SK-N-SH treated with all-trans-retinoic acid at 6 μM for 48 hours (cell line): Measurements from ENCODE around the gene NUTM1.

ENCODE experiments used
- ATAC-seq: fragments of 200-7000 bp; cut with Tn5 transposase; 3 replicates; pipeline ENCODE4 v1.9.1; 2020; ENCODE audit warnings: mild to moderate bottlenecking, moderate library complexity
- ARNTL ChIP-seq: fragments of 450-650 bp; formaldehyde crosslinking; IDR thresholded peaks from 2 replicates; pipeline ENCODE4 v1.5.0; 2020; ENCODE audit warnings: low read depth, mild to moderate bottlenecking, moderate library complexity, borderline replicate concordance
- BACH2 ChIP-seq: fragments of 250-450 bp; sonication (Bioruptor Pico); IDR thresholded peaks from 2 replicates; pipeline ENCODE4 v1.9.0; 2021; ENCODE audit warnings: mild to moderate bottlenecking, borderline replicate concordance
- CSDC2 ChIP-seq: fragments of 250-450 bp; sonication (Bioruptor Pico); IDR thresholded peaks from 2 replicates; pipeline ENCODE4 v1.5.0; 2020; ENCODE audit warnings: mild to moderate bottlenecking, moderate library complexity
- ESRRG ChIP-seq: fragments of 250-450 bp; sonication (Bioruptor Pico); IDR thresholded peaks from 2 replicates; pipeline ENCODE4 v1.6.1; 2021; ENCODE audit warnings: mild to moderate bottlenecking
- GLIS3 ChIP-seq: fragments of 250-450 bp; sonication (Bioruptor Pico); IDR thresholded peaks from 2 replicates; pipeline ENCODE4 v1.5.0; 2020; ENCODE audit warnings: mild to moderate bottlenecking, moderate library complexity
- ISL1 ChIP-seq: fragments of 250-450 bp; sonication (Bioruptor Pico); IDR thresholded peaks from 2 replicates; pipeline ENCODE4 v2.1.2; 2022; ENCODE audit warnings: mild to moderate bottlenecking, moderate library complexity
- OSR1 ChIP-seq: fragments of 250-450 bp; sonication (Bioruptor Pico); IDR thresholded peaks from 2 replicates; pipeline ENCODE4 v1.8.0; 2022; ENCODE audit warnings: moderate library complexity, mild to moderate bottlenecking, inconsistent platforms
- PPARA ChIP-seq: fragments of 250-450 bp; sonication (Bioruptor Pico); IDR thresholded peaks from 2 replicates; pipeline ENCODE4 v1.5.0; 2020; ENCODE audit warnings: mild to moderate bottlenecking, borderline replicate concordance
- RARB ChIP-seq: fragments of 250-450 bp; sonication (Bioruptor Pico); IDR thresholded peaks from 2 replicates; pipeline ENCODE4 v1.8.0; 2021; ENCODE audit warnings: mild to moderate bottlenecking, moderate library complexity
- SNAI2 ChIP-seq: fragments of 250-450 bp; sonication (Bioruptor Pico); IDR thresholded peaks from 2 replicates; pipeline ENCODE4 v1.5.0; 2020; ENCODE audit warnings: mild to moderate bottlenecking, moderate library complexity
- TCF4 ChIP-seq: fragments of 250-450 bp; sonication (Bioruptor Pico); IDR thresholded peaks from 2 replicates; pipeline ENCODE4 v1.8.0; 2021; ENCODE audit warnings: mild to moderate bottlenecking, moderate library complexity, borderline replicate concordance
- TOX ChIP-seq: fragments of 250-450 bp; sonication (Bioruptor Pico); IDR thresholded peaks from 2 replicates; pipeline ENCODE4 v1.8.0; 2021; ENCODE audit warnings: mild to moderate bottlenecking, moderate library complexity, borderline replicate concordance
- ZFP30 ChIP-seq: fragments of 450-650 bp; formaldehyde crosslinking; IDR thresholded peaks from 2 replicates; pipeline ENCODE4 v1.5.0; 2022; ENCODE audit warnings: mild to moderate bottlenecking, moderate library complexity
- ZNF70 ChIP-seq: fragments of 450-650 bp; formaldehyde crosslinking; IDR thresholded peaks from 2 replicates; pipeline ENCODE4 v1.5.0; 2020; ENCODE audit warnings: mild to moderate bottlenecking, moderate library complexity
- ZNF8 ChIP-seq: fragments of 450-650 bp; formaldehyde crosslinking; IDR thresholded peaks from 2 replicates; pipeline ENCODE4 v1.5.0; 2020; ENCODE audit warnings: mild to moderate bottlenecking, moderate library complexity
- TF ChIP-seq, protein P1 (sequence below): fragments of 250-450 bp; sonication (Bioruptor Pico); IDR thresholded peaks from 2 replicates; pipeline ENCODE4 v1.8.0; 2021; ENCODE audit warnings: low read depth, mild to moderate bottlenecking, moderate library complexity, borderline replicate concordance
- TF ChIP-seq, protein P2 (sequence below): fragments of 250-450 bp; sonication (Bioruptor Pico); IDR thresholded peaks from 2 replicates; pipeline ENCODE4 v1.8.0; 2020; ENCODE audit warnings: mild to moderate bottlenecking, moderate library complexity, borderline replicate concordance
- TF ChIP-seq, protein P3 (sequence below): fragments of 250-450 bp; sonication (Bioruptor Pico); IDR thresholded peaks from 2 replicates; pipeline ENCODE4 v1.5.1; 2021; ENCODE audit warnings: mild to moderate bottlenecking, moderate library complexity
- TF ChIP-seq, protein P4 (sequence below): fragments of 250-450 bp; sonication (Bioruptor Pico); IDR thresholded peaks from 2 replicates; pipeline ENCODE4 v1.5.1; 2020; ENCODE audit warnings: low read depth, mild to moderate bottlenecking, moderate library complexity
- TF ChIP-seq, protein P5 (sequence below): fragments of 250-450 bp; sonication (Bioruptor Pico); IDR thresholded peaks from 2 replicates; pipeline ENCODE4 v1.5.0; 2020; ENCODE audit warnings: mild to moderate bottlenecking, moderate library complexity

Gene NUTM1

DNA sequence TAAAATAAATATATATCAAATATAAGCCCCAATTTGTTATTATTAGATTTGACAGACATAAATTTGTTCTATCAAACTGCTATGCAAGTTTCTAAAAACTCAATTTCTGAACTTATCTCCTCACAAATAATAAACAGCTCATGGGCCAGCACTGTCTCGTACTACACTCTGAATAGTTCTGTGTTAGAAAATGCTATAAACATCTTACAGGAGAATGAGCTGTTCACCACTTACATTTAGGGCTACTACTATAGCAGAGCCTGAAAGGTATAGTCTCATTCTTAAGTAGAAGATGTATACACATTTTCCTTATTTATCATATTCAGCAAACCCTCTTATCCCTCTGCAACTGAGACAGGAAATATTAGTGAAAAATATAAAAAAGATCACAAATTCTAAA is 18.2 kb upstream of the NUTM1 start:
- TF ChIP-seq PPARA (CRISPR knock-in tag), result no peak
- no peak for TF ChIP-seq ZFP30 (CRISPR knock-in tag)
- no peak for TF ChIP-seq RARB (CRISPR knock-in tag)
- TF ChIP-seq TCF4 (CRISPR knock-in tag), result no peak
- TF ChIP-seq ISL1 (CRISPR knock-in tag), result no peak
- TF ChIP-seq, protein P1, sequence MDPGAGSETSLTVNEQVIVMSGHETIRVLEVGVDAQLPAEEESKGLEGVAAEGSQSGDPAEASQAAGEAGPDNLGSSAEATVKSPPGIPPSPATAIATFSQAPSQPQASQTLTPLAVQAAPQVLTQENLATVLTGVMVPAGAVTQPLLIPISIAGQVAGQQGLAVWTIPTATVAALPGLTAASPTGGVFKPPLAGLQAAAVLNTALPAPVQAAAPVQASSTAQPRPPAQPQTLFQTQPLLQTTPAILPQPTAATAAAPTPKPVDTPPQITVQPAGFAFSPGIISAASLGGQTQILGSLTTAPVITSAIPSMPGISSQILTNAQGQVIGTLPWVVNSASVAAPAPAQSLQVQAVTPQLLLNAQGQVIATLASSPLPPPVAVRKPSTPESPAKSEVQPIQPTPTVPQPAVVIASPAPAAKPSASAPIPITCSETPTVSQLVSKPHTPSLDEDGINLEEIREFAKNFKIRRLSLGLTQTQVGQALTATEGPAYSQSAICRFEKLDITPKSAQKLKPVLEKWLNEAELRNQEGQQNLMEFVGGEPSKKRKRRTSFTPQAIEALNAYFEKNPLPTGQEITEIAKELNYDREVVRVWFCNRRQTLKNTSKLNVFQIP (CRISPR knock-in tag), result no peak
- no peak for TF ChIP-seq BACH2 (CRISPR knock-in tag)
- no peak for TF ChIP-seq GLIS3 (CRISPR knock-in tag)
- TF ChIP-seq ESRRG, result no peak
- TF ChIP-seq, protein P2, sequence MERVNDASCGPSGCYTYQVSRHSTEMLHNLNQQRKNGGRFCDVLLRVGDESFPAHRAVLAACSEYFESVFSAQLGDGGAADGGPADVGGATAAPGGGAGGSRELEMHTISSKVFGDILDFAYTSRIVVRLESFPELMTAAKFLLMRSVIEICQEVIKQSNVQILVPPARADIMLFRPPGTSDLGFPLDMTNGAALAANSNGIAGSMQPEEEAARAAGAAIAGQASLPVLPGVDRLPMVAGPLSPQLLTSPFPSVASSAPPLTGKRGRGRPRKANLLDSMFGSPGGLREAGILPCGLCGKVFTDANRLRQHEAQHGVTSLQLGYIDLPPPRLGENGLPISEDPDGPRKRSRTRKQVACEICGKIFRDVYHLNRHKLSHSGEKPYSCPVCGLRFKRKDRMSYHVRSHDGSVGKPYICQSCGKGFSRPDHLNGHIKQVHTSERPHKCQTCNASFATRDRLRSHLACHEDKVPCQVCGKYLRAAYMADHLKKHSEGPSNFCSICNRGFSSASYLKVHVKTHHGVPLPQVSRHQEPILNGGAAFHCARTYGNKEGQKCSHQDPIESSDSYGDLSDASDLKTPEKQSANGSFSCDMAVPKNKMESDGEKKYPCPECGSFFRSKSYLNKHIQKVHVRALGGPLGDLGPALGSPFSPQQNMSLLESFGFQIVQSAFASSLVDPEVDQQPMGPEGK (CRISPR knock-in tag), result no peak
- no peak for TF ChIP-seq ARNTL (CRISPR knock-in tag)
- no peak for TF ChIP-seq SNAI2
- no peak for TF ChIP-seq OSR1 (CRISPR knock-in tag)
- ATAC-seq, result no peak

DNA sequence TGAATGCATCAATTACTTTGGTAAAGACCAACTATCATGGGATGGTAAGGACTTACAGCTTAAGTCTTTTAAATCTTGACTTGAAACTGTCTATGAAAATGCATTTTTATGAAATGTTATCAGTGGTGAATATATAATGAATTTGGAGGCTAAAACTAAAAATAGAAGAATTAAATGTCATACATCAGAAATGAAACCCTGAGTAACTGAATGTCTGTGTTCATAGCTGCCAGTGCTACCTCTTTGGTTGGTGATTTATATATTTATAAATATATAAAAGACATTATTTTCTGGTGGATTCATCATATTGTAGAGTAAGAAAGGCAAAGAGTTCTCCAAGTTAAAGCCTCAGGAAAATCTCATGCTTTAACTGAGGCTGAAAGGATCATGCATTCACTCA is 17.7 kb upstream of the NUTM1 start:
- no peak for ATAC-seq

More for the DNA sequence above, 17.7 kb upstream of the NUTM1 start:
- no peak for TF ChIP-seq PPARA (CRISPR knock-in tag)
- no peak for TF ChIP-seq ZNF8 (CRISPR knock-in tag)
- TF ChIP-seq OSR1 (CRISPR knock-in tag), result no peak
- no peak for TF ChIP-seq BACH2 (CRISPR knock-in tag)
- TF ChIP-seq ESRRG, result no peak
- no peak for TF ChIP-seq ARNTL (CRISPR knock-in tag)
- TF ChIP-seq ZNF70 (CRISPR knock-in tag), result no peak
- no peak for TF ChIP-seq CSDC2 (CRISPR knock-in tag)
- TF ChIP-seq, protein P3, sequence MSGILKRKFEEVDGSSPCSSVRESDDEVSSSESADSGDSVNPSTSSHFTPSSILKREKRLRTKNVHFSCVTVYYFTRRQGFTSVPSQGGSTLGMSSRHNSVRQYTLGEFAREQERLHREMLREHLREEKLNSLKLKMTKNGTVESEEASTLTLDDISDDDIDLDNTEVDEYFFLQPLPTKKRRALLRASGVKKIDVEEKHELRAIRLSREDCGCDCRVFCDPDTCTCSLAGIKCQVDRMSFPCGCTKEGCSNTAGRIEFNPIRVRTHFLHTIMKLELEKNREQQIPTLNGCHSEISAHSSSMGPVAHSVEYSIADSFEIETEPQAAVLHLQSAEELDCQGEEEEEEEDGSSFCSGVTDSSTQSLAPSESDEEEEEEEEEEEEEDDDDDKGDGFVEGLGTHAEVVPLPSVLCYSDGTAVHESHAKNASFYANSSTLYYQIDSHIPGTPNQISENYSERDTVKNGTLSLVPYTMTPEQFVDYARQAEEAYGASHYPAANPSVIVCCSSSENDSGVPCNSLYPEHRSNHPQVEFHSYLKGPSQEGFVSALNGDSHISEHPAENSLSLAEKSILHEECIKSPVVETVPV, result no peak
- no peak for TF ChIP-seq TOX
- TF ChIP-seq, protein P4, sequence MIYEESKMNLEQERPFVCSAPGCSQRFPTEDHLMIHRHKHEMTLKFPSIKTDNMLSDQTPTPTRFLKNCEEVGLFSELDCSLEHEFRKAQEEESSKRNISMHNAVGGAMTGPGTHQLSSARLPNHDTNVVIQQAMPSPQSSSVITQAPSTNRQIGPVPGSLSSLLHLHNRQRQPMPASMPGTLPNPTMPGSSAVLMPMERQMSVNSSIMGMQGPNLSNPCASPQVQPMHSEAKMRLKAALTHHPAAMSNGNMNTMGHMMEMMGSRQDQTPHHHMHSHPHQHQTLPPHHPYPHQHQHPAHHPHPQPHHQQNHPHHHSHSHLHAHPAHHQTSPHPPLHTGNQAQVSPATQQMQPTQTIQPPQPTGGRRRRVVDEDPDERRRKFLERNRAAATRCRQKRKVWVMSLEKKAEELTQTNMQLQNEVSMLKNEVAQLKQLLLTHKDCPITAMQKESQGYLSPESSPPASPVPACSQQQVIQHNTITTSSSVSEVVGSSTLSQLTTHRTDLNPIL, result no peak
- no peak for TF ChIP-seq RARB (CRISPR knock-in tag)
- TF ChIP-seq TCF4 (CRISPR knock-in tag), result no peak
- no peak for TF ChIP-seq ZFP30 (CRISPR knock-in tag)
- TF ChIP-seq, protein P5, sequence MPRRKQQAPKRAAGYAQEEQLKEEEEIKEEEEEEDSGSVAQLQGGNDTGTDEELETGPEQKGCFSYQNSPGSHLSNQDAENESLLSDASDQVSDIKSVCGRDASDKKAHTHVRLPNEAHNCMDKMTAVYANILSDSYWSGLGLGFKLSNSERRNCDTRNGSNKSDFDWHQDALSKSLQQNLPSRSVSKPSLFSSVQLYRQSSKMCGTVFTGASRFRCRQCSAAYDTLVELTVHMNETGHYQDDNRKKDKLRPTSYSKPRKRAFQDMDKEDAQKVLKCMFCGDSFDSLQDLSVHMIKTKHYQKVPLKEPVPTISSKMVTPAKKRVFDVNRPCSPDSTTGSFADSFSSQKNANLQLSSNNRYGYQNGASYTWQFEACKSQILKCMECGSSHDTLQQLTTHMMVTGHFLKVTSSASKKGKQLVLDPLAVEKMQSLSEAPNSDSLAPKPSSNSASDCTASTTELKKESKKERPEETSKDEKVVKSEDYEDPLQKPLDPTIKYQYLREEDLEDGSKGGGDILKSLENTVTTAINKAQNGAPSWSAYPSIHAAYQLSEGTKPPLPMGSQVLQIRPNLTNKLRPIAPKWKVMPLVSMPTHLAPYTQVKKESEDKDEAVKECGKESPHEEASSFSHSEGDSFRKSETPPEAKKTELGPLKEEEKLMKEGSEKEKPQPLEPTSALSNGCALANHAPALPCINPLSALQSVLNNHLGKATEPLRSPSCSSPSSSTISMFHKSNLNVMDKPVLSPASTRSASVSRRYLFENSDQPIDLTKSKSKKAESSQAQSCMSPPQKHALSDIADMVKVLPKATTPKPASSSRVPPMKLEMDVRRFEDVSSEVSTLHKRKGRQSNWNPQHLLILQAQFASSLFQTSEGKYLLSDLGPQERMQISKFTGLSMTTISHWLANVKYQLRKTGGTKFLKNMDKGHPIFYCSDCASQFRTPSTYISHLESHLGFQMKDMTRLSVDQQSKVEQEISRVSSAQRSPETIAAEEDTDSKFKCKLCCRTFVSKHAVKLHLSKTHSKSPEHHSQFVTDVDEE (CRISPR knock-in tag), result no peak
- TF ChIP-seq, protein P1 (CRISPR knock-in tag), result no peak
